HG02571 (cell line): ENCODE measurements around the gene MED13.
"Not testable (repeated sequence)": the region's sequence is repeated elsewhere in the genome, so short reads cannot be mapped to it uniquely, and the experiment has no call there.

ENCODE experiments used
- ATAC-seq: cut with Tn5 transposase; IDR thresholded peaks from one replicate; pipeline ENCODE4 v1.9.1; 2021; ENCODE audit warnings: mild to moderate bottlenecking, moderate library complexity; ENCODE audit not compliant: unreplicated experiment

Gene MED13

GRCh38 chr17:62057696-62058095 is 7.4 kb downstream of the MED13 start:
- no peak for ATAC-seq

GRCh38 chr17:62052765-62053338 is 12.2 kb downstream of the MED13 start:
- ATAC-seq = no peak

GRCh38 chr17:62051053-62051452 is 14.0 kb downstream of the MED13 start:
- ATAC-seq = no peak

GRCh38 chr17:62049299-62049698 is 15.8 kb downstream of the MED13 start:
- no peak for ATAC-seq

GRCh38 chr17:62048262-62048661 is 16.8 kb downstream of the MED13 start:
- no peak for ATAC-seq

- no peak for ATAC-seq
Measured at GRCh38 chr17:62045517-62045916, 19.6 kb downstream of the MED13 start.

GRCh38 chr17:62045109-62045508 is 20.0 kb downstream of the MED13 start:
- no peak for ATAC-seq

GRCh38 chr17:62043602-62044001 is 21.5 kb downstream of the MED13 start:
- ATAC-seq = no peak

- ATAC-seq = no peak
Measured at GRCh38 chr17:62043140-62043539, 21.9 kb downstream of the MED13 start.

GRCh38 chr17:62038248-62038647 is 26.8 kb downstream of the MED13 start:
- no peak for ATAC-seq

- ATAC-seq = no peak
Measured at GRCh38 chr17:62033317-62033716, 31.8 kb downstream of the MED13 start.

- no peak for ATAC-seq
Measured at GRCh38 chr17:62032480-62032879, 32.6 kb downstream of the MED13 start.

GRCh38 chr17:62030264-62030663 is 34.8 kb downstream of the MED13 start:
- no peak for ATAC-seq

GRCh38 chr17:62024866-62025265 is 40.2 kb downstream of the MED13 start:
- ATAC-seq = no peak

- no peak for ATAC-seq
Measured at GRCh38 chr17:62017912-62018311, 47.2 kb downstream of the MED13 start.

GRCh38 chr17:62017496-62017895 is 47.6 kb downstream of the MED13 start:
- ATAC-seq = no peak

- no peak for ATAC-seq
Measured at GRCh38 chr17:62014526-62014925, 50.6 kb downstream of the MED13 start.

GRCh38 chr17:62009220-62009619 is 55.9 kb downstream of the MED13 start:
- no peak for ATAC-seq

GRCh38 chr17:62008294-62008693 is 56.8 kb downstream of the MED13 start:
- ATAC-seq = no peak

- ATAC-seq = no peak
Measured at GRCh38 chr17:62004388-62004787, 60.7 kb downstream of the MED13 start.

- ATAC-seq = not testable (repeated sequence)
Measured at GRCh38 chr17:62003141-62003540, 61.9 kb downstream of the MED13 start.

GRCh38 chr17:62001105-62001504 is 64.0 kb downstream of the MED13 start:
- ATAC-seq = no peak

GRCh38 chr17:62000186-62000585 is 64.9 kb downstream of the MED13 start:
- no peak for ATAC-seq
